ENCODE results near the gene LYST. TPM values are rescaled to one million over a fixed set of nuclear protein-coding genes. Genes with fewer than 3 reads are reported as not detected.

LYST gene
- total RNA-seq, 1 donor, result 88.9 TPM

- no peak for TF ChIP-seq CTCF (IDR thresholded peaks at IDR 0.05; ENCODE audit: insufficient read depth, low read depth, low read length)
- H3K4me3 ChIP-seq (ENCODE audit: low read depth, low read length), result no peak overlapping the region
- DNase-seq (ENCODE audit: low read depth), result no peak
Observed at GRCh38 chr1:235784950-235785349, 81.8 kb downstream of the LYST start.

GRCh38 chr1:235783148-235783776 is 83.4 kb downstream of the LYST start:
- DNase-seq (ENCODE audit: low read depth), result peak; percentile 57
- H3K4me3 ChIP-seq (ENCODE audit: low read depth, low read length), result no peak overlapping the region
- peak; percentile 52 for TF ChIP-seq CTCF (IDR thresholded peaks at IDR 0.05; ENCODE audit: insufficient read depth, low read depth, low read length)

GRCh38 chr1:235782601-235783000 is 84.1 kb downstream of the LYST start:
- no peak overlapping the region for H3K4me3 ChIP-seq (ENCODE audit: low read depth, low read length)
- DNase-seq (ENCODE audit: low read depth), result no peak
- TF ChIP-seq CTCF (IDR thresholded peaks at IDR 0.05; ENCODE audit: insufficient read depth, low read depth, low read length), result no peak

- no peak overlapping the region for H3K4me3 ChIP-seq (ENCODE audit: low read depth, low read length)
- peak; percentile 34 for DNase-seq (ENCODE audit: low read depth)
- TF ChIP-seq CTCF (IDR thresholded peaks at IDR 0.05; ENCODE audit: insufficient read depth, low read depth, low read length), result no peak
Observed at GRCh38 chr1:235781807-235782206, 84.9 kb downstream of the LYST start.

- no peak for TF ChIP-seq CTCF (IDR thresholded peaks at IDR 0.05; ENCODE audit: insufficient read depth, low read depth, low read length)
- H3K4me3 ChIP-seq (ENCODE audit: low read depth, low read length), result no peak overlapping the region
- DNase-seq (ENCODE audit: low read depth), result no peak
Observed at GRCh38 chr1:235779770-235780169, 86.9 kb downstream of the LYST start.

- peak; percentile 14 for DNase-seq (ENCODE audit: low read depth)
- TF ChIP-seq CTCF (IDR thresholded peaks at IDR 0.05; ENCODE audit: insufficient read depth, low read depth, low read length), result no peak
- no peak overlapping the region for H3K4me3 ChIP-seq (ENCODE audit: low read depth, low read length)
Observed at GRCh38 chr1:235776396-235776795, 90.3 kb downstream of the LYST start.

All from fibroblast of villous mesenchyme (primary cell).